ENCODE data around the gene EEF1E1.

The EEF1E1 gene

GRCh38 chr6:8102122-8102958, at the start of gene EEF1E1:
TSS of gene EEF1E1 (minus strand) at chr6:8102548. CDS start at chr6:8102521, 27 bp downstream.
- FAIRE-seq: peak; percentile 24

DNA sequence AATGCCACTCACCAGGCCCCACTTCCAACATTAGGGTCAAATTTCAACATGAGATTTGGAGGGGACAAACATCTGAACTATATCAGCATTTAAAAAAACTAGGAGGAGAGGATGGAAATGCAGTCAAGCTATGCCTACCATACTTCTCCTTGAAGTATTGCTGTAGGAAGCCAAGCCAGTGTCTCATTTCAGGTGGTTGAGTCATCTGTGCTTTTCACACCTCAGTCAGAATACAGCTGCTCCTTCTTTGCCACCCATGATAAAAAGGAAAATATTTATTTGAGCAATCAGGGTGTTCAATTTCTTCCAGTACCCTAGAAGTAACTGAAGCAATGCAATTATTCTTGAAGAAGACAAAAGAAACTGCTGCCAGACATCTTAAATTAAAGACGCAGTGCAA, 47.0 kb upstream of the EEF1E1 start:
- FAIRE-seq: no peak

DNA sequence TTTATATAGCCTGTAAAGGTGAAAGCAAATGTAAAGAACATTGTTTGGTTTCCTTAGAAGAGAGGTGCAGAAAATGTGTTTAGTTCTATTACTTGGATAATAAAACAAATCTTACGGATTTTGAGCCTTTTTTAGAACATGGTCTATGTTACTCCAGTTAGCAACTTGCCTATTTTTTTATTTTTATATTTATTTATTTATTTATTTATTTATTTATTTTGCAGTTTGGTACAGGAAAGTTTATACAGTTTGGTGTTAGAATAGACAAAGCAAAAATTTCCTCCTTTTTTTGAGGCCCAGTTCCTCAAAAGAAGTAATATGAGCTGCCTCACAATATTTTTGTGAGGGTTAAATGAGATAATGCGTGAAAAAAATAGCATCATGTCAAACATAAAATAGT, 41.6 kb upstream of the EEF1E1 start:
- no peak for FAIRE-seq

GRCh38 chr6:8139451-8139850, 37.1 kb upstream of the EEF1E1 start:
- FAIRE-seq: no peak

- FAIRE-seq: no peak
Observed at GRCh38 chr6:8137529-8137939, 35.2 kb upstream of the EEF1E1 start.

DNA sequence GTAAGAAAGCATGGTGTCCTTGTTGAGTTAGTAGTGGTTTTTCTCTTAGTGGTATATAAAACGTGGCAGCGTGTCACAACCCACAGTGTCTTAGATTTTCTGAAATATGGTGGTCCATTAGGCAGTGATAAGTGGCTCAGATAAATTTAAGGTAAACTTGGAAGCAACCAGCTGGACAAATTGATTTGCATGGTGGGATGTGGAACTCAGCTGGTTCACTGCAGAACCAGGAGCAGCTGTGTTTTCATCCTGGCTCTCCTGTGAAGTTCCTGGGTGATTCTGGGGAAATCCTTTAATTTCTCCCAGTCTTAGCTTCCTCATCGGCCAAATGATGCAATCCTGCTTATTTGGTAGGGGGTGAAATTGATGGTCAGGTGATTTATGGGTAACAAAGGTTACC, 32.9 kb upstream of the EEF1E1 start:
- FAIRE-seq: no peak

GRCh38 chr6:8132130-8132529, 29.8 kb upstream of the EEF1E1 start:
- FAIRE-seq: no peak

GRCh38 chr6:8131265-8131897, 29.0 kb upstream of the EEF1E1 start:
- FAIRE-seq: no peak

GRCh38 chr6:8130399-8130798, 28.1 kb upstream of the EEF1E1 start:
- no peak for FAIRE-seq

- FAIRE-seq: no peak
Observed at GRCh38 chr6:8123236-8123635, 20.9 kb upstream of the EEF1E1 start.

DNA sequence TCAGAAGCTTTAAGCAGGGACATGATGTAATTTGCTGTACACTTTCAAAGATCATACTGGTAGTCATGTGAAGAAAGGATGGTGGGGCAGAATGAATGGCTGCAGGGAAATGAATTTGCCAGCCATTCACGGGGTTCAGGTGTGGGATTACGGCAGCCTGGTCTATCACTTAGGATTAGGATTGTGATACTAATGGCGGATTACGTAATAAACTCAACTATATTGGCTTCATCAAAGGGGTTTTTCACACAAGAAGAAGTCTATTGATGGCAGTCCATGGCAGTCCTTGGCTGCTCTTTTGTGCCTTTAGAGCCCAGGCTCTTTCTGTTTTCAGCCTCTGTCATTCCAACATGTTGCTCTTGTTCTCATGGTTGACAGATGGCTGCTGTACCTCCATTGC, 12.6 kb upstream of the EEF1E1 start:
- no peak for FAIRE-seq

GRCh38 chr6:8113131-8113654, 10.8 kb upstream of the EEF1E1 start:
- FAIRE-seq: no peak

DNA sequence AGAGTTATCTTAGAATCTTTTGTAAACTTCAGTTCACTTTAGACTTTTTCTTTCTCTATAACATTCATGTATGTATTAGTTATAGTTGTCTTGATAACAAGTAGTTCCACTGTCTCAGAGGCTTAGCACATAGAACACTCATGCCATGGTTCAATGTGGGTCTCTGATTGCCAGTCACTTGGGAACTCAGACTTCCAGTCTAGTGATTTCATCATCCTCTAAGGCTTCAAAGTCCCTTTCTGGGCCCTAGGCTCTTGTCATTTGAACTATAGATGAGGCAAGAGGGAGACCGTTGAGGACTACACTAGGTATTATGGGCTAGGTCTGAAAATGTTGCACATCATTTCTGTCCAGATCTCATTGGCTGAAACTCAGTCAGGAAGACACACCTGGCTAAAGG, 8.4 kb upstream of the EEF1E1 start:
- FAIRE-seq: no peak

DNA sequence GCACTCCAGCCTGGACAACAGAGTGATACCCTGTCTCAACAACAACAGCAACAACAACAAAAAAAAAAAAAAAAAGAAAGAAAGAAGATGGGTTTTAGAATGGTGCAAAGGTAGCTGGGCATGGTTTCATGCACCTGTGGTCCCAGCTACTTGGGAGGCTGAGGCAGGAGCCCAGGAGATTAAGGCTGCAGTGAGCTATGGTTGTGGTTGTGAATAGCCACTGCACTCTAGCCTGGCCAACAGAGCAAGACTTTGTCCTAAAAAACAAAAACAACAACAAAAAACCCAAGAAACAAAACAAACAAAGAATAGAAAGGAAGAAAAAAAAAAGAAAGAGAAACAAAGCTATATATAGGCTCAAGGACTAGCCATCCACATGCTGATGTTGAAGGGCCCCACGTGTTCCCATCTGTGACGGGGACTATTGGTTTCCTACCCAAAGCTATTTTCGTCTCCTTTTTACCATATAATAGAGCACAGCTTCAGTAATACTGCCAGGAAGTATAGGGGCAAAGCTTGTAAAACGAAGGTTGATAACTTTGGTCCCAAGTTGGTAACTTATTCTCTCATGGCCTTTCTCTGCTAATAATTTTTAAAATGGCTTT, 7.9 kb upstream of the EEF1E1 start:
- FAIRE-seq: no peak

GRCh38 chr6:8108759-8109539, 6.6 kb upstream of the EEF1E1 start:
- no peak for FAIRE-seq

- no peak for FAIRE-seq
Observed at GRCh38 chr6:8108031-8108660, 5.8 kb upstream of the EEF1E1 start.

GRCh38 chr6:8105791-8106190, 3.4 kb upstream of the EEF1E1 start:
- no peak for FAIRE-seq

- FAIRE-seq: no peak
Observed at GRCh38 chr6:8103726-8104125, 1.4 kb upstream of the EEF1E1 start.

- FAIRE-seq: no peak
Observed at GRCh38 chr6:8100159-8100854, 2.0 kb downstream of the EEF1E1 start.

DNA sequence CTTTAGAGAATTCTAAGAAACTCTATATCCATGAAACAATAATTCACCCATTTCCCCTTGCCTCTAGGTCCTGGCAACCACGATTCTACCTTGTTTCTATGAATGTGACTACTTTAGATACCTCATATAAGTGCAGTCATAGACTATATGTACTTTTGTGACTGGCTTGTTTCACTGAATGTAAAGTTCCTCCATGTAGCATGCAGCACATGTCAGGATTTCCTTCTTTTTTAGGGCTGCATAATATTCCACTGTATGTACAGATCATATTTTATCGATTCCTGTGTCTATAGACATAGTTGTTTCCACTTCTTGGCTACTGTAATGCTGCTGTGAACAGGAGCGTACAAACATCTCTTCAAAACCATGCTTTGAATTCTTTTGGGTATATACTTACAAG, 11.7 kb downstream of the EEF1E1 start:
- FAIRE-seq: no peak

- FAIRE-seq: no peak
Observed at GRCh38 chr6:8088886-8089285, 13.5 kb downstream of the EEF1E1 start.
